Mucosa of descending colon (tissue), 3 donors: ENCODE measurements around the gene RFX3. TPM values are rescaled to one million over a fixed set of nuclear protein-coding genes. Genes with fewer than 3 reads are reported as not detected.

ENCODE experiments used
- ATAC-seq: fragments of 200-7000 bp; cut with Tn5 transposase; one replicate; pipeline ENCODE4 v1.9.1; 2020; ENCODE audit warnings: mild to moderate bottlenecking, moderate library complexity
- DNase-seq, 3 donors: peaks; one replicate each; pipeline ENCODE4 v3.0.0-alpha.2; 2020
- H3K36me3 ChIP-seq: fragments of 200-600 bp; one replicate; pipeline ENCODE4 v1.8.0; 2021; ENCODE audit warnings: low read depth, mild to moderate bottlenecking
- H3K4me1 ChIP-seq: fragments of 200-600 bp; one replicate; pipeline ENCODE4 v1.8.0; 2021; ENCODE audit warnings: low read depth, mild to moderate bottlenecking
- H3K4me3 ChIP-seq: fragments of 200-600 bp; one replicate; pipeline ENCODE4 v1.8.0; 2021; ENCODE audit warnings: mild to moderate bottlenecking
- H3K9me3 ChIP-seq: fragments of 200-600 bp; one replicate; pipeline ENCODE4 v1.8.0; 2021; ENCODE audit warnings: mild to moderate bottlenecking
- CTCF ChIP-seq: fragments of 200-600 bp; IDR thresholded peaks from one replicate; pipeline ENCODE4 v1.8.0; 2022; ENCODE audit warnings: antibody characterized with exemption, mild to moderate bottlenecking
- intact Hi-C, 2 donors: fragments of 100-400 bp; cut with DNase I in 1 of 2; cut with micrococcal nuclease in 1 of 2; formaldehyde crosslinking; loops; one replicate each; pipeline versions ENCODE4 v1.11.0 to v1.11.1; 2022; cut with DNase I, micrococcal nuclease
- total RNA-seq, 3 donors: library from RNA; stranded (reverse); fragmentation: NEBNext Ultra II Directional in 2 of 3; extraction: Animal tissue kit (Norgen Biotek cat#: 25700) in 2 of 3; gene quantifications; one replicate each; pipeline versions ENCODE4 v1.2.1 to v1.2.4, GENCODE V29; 2021 to 2023
- donor health status: DM: no; HTN: no; CAD: no; lungs with moderate emphysema.
- donor health status: DM: no; HTN: no; CAD: no.
- donor health status: DM: no; HTN: yes; CAD: no.

Gene RFX3
- total RNA-seq, 3 donors from 2014 or later = 12.0 to 13.3 (median 12.3) TPM

- intact Hi-C loops = no loop called here
These were observed 275.1 kb downstream of the RFX3 start for GRCh38 chr9:3250741-3251140.

DNA sequence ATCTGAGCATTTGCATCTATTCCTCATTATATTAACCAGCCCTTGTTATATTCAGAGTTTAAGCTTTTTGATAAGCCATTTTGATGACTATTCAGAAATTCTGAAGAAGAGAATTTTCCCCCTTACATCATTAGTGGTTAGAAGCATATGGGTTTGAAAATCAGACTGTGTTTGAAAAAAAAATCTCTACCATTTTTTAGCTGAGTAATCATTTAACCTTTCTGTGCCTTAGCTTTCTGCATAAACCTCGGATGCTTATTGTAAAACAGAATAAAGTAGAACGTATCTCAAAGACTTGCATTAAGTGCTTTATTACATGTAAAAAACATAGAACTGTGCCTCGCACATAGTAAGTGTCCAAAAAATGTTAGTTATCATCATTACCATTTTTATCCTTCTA, 278.6 kb downstream of the RFX3 start:
- DNase-seq (no peak), ATAC-seq (no peak)
- Histone ChIP-seq H3K9me3 (no peaks in the 10 kb centered on the region), H3K4me3 (no peak overlapping the region), H3K4me1 (no peaks in the 10 kb centered on the region), H3K36me3 (no peaks in the 10 kb centered on the region)
- intact Hi-C loops = no loop called here
- TF ChIP-seq CTCF = no peak

More at GRCh38 chr9:3250741-3251140, 275.1 kb downstream of the RFX3 start:
- DNase-seq (no peak), ATAC-seq (no peak)
- no peaks in the 10 kb centered on the region for H3K9me3 ChIP-seq
- H3K4me3 ChIP-seq = no peak overlapping the region
- H3K36me3 ChIP-seq = no peaks in the 10 kb centered on the region
- TF ChIP-seq CTCF = no peak
- H3K4me1 ChIP-seq = no peaks in the 10 kb centered on the region

DNA sequence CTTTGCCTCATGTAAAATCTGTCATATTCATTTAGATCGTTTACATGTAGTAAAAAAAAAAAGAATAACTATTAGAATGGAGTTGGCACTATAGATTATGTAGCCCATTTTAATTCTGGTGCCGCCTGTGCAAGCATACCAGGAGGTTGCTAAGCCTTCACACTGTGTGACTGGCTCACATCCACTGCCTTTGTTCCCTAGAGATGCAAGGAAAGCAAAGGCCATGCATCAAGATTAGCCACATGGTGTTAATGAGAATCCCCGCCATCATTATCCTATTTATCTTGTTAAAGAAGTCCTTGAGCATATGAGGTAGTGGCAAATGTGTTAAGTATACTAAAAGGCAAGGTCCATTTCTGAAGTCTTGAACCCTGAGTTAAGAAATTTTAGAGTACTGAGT, 279.6 kb downstream of the RFX3 start:
- TF ChIP-seq CTCF = no peak
- no peaks in the 10 kb centered on the region for H3K36me3 ChIP-seq
- no peaks in the 10 kb centered on the region for H3K9me3 ChIP-seq
- intact Hi-C loops = no loop called here
- no peak for ATAC-seq
- H3K4me3 ChIP-seq = no peak overlapping the region
- no peaks in the 10 kb centered on the region for H3K4me1 ChIP-seq
- no peak for DNase-seq

DNA sequence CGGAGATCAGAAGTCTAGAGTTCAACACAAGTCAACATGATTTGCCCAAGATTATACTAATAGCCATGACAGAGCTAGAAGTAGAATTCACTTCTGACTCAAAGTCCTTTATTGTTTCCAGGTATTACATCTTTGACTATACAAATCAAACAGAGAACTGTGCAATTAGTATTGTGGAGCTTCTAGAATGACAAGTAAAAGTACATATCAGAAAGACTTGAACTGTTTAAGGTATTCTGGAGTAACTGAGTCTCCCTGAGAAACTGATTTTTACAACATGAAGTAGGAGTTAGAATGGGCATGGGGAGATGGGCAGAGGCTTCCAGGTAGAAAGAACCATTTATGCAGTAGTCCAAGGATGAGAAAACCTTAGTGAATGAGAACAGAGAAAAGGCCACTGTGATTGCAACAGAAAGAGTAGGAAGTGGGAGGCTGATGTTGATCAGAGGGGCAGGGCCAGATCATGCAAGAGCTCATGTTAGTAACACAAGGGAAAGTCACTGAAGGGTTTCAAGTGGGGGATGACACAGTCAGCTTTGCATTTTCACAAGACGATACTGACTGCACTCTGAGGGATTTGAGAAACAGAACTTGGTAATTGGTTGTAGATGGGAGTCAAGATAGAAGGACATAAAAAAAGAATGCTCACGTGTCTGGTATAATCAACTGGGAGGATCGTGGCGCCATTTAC, 280.7 kb downstream of the RFX3 start:
- Histone ChIP-seq H3K4me3 (no peak overlapping the region), H3K9me3 (no peaks in the 10 kb centered on the region), H3K4me1 (no peaks in the 10 kb centered on the region), H3K36me3 (no peaks in the 10 kb centered on the region)
- no peak for ATAC-seq
- TF ChIP-seq CTCF = no peak
- DNase-seq = no peak
- intact Hi-C loops = no loop called here

- Histone ChIP-seq H3K4me3 (no peak overlapping the region), H3K4me1 (no peaks in the 10 kb centered on the region), H3K36me3 (no peaks in the 10 kb centered on the region), H3K9me3 (no peaks in the 10 kb centered on the region)
- no peak for DNase-seq
- ATAC-seq = no peak
- TF ChIP-seq CTCF = no peak
- intact Hi-C loops = no loop called here
These were observed 282.1 kb downstream of the RFX3 start for GRCh38 chr9:3243683-3244082.

- ATAC-seq = no peak
- DNase-seq = no peak
- Histone ChIP-seq H3K36me3 (no peaks in the 10 kb centered on the region), H3K4me1 (no peaks in the 10 kb centered on the region), H3K4me3 (no peak overlapping the region), H3K9me3 (no peaks in the 10 kb centered on the region)
- no peak for TF ChIP-seq CTCF
- intact Hi-C loops = no loop called here
These were observed 284.5 kb downstream of the RFX3 start for GRCh38 chr9:3241290-3241689.
